ENCODE results near the gene NFILZ.

DNA sequence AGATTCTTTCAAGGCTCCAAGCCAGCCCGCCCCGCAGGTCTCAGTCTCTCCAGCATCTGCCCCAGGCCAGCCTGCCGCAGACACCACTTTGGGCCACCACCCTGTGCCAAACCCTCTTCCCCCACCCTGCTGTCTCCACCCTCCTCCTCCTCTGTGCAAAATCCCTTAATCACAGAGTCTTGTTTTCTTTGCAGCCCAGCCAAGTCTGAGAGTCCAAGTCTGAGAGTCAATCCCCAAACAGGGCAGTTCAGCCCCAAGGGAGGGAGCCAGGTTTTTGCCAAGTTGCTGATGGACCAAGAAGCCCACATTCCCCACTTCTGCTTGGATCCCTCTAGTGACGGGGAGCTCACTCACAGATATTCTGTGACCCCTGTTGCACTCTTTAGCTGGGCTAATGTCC lies 23.0 kb upstream of the NFILZ start:
- TF ChIP-seq, protein P1, sequence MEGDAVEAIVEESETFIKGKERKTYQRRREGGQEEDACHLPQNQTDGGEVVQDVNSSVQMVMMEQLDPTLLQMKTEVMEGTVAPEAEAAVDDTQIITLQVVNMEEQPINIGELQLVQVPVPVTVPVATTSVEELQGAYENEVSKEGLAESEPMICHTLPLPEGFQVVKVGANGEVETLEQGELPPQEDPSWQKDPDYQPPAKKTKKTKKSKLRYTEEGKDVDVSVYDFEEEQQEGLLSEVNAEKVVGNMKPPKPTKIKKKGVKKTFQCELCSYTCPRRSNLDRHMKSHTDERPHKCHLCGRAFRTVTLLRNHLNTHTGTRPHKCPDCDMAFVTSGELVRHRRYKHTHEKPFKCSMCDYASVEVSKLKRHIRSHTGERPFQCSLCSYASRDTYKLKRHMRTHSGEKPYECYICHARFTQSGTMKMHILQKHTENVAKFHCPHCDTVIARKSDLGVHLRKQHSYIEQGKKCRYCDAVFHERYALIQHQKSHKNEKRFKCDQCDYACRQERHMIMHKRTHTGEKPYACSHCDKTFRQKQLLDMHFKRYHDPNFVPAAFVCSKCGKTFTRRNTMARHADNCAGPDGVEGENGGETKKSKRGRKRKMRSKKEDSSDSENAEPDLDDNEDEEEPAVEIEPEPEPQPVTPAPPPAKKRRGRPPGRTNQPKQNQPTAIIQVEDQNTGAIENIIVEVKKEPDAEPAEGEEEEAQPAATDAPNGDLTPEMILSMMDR (conservative IDR thresholded peaks at IDR 0.05; ENCODE audit: low read length), result no peak
- no peak for TF ChIP-seq EZH2phosphoT487 (IDR thresholded peaks at IDR 0.05; ENCODE audit: borderline replicate concordance)
